Smooth muscle cell (in vitro differentiated cells): ENCODE data around the gene TUBA4A. TPM values are rescaled to one million over a fixed set of nuclear protein-coding genes. Genes with fewer than 3 reads are reported as not detected.
"Not testable (repeated sequence)": the region's sequence is repeated elsewhere in the genome, so short reads cannot be mapped to it uniquely, and the experiment has no call there.

Source experiments
- DNase-seq: peaks from one replicate; lab custom pipeline; 2025; ENCODE audit not compliant: unreplicated experiment; lab: John Stamatoyannopoulos, UW
- H2AFZ ChIP-seq: fragments of 200-600 bp; sonication (generic); 2 replicates; pipeline ENCODE4 v1.6.0; 2016; ENCODE audit warnings: antibody characterized with exemption, low read depth, mild to moderate bottlenecking
- H3F3A ChIP-seq: fragments of 200-600 bp; sonication (generic); 2 replicates; pipeline ENCODE4 v1.6.0; 2017; ENCODE audit warnings: antibody characterized with exemption, low read depth
- H3K27ac ChIP-seq: fragments of 200-600 bp; sonication (generic); 2 replicates; pipeline ENCODE4 v1.5.1; 2016; ENCODE audit warnings: low read depth, mild to moderate bottlenecking
- H3K27me3 ChIP-seq: fragments of 200-600 bp; sonication (generic); 2 replicates; pipeline ENCODE4 v1.6.1; 2016; ENCODE audit warnings: low read depth, mild to moderate bottlenecking
- H3K36me3 ChIP-seq: fragments of 200-600 bp; sonication (generic); 2 replicates; pipeline ENCODE4 v1.5.1; 2016; ENCODE audit warnings: low read depth
- H3K4me1 ChIP-seq: fragments of 200-600 bp; sonication (generic); 2 replicates; pipeline ENCODE4 v1.5.1; 2016; ENCODE audit warnings: low read depth
- H3K4me2 ChIP-seq: fragments of 200-600 bp; sonication (generic); 2 replicates; pipeline ENCODE4 v1.6.0; 2016; ENCODE audit warnings: mild to moderate bottlenecking
- H3K4me3 ChIP-seq: fragments of 200-600 bp; sonication (generic); 2 replicates; pipeline ENCODE4 v1.5.1; 2016; ENCODE audit warnings: mild to moderate bottlenecking
- H3K79me2 ChIP-seq: fragments of 200-600 bp; sonication (generic); 2 replicates; pipeline ENCODE4 v1.6.0; 2016; ENCODE audit warnings: low read depth, mild to moderate bottlenecking
- H3K9ac ChIP-seq: fragments of 200-600 bp; sonication (generic); 2 replicates; pipeline ENCODE4 v1.6.0; 2016; ENCODE audit warnings: low read depth
- H3K9me3 ChIP-seq: fragments of 200-600 bp; sonication (generic); replicated peaks from 2 replicates; pipeline ENCODE4 v1.5.1; 2016; ENCODE audit warnings: low read depth
- H4K20me1 ChIP-seq: fragments of 200-600 bp; sonication (generic); 2 replicates; pipeline ENCODE4 v1.6.0; 2016; ENCODE audit warnings: low read depth
- WGBS: methylation state at CpG from one replicate; pipeline ENCODE4 v1.1.7; 2016; ENCODE audit warnings: low lambda C conversion rate; 5-methylcytosine and 5-hydroxymethylcytosine counted together
- polyA plus RNA-seq: library from polyadenylated mRNA; unstranded; fragments of >200 nt; fragmentation: Nextera tagmentation; extraction: Ambion mirVana; gene quantifications from 2 replicates; pipeline ENCODE4 v1.2.1, GENCODE V29; 2016
- total RNA-seq: library from RNA; depleted of rRNA; stranded (reverse); fragments of >200 nt; gene quantifications from 2 replicates; pipeline ENCODE4 v1.2.3, GENCODE V29; 2014
- TF ChIP-seq, protein P1 (sequence below): fragments of 200-600 bp; sonication (generic); IDR thresholded peaks from 2 replicates; pipeline ENCODE4 v1.5.1; 2017; ENCODE audit warnings: borderline replicate concordance, mild to moderate bottlenecking, antibody characterized with exemption; ENCODE audit not compliant: insufficient read depth, poor library complexity, severe bottlenecking

The TUBA4A gene
- total and polyA plus RNA-seq, 2 experiments from 2014 or later, result 29.4 to 53.2 TPM

DNA sequence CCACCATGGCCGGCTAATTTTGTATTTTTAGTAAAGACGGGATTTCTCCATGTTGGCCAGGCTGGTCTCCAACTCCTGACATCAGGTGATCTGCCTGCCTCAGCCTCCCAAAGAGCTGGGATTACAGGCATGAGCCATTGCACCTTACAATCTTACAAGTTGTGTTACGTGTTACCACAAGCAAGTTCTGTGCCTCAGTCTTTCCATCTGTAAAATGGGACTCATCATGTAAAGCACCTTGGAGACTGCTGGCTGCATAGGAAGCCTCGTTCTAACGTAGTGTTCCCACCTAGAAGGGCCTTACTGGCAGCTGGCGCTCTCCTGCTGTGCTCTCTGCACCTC, 35.4 kb upstream of the TUBA4A start:
- no peak for DNase-seq
- H3K27me3 ChIP-seq, result no peaks in the 10 kb centered on the region
- H3K79me2 ChIP-seq, result no peaks in the 10 kb centered on the region
- no peaks in the 10 kb centered on the region for H3K9me3 ChIP-seq
- no peaks in the 10 kb centered on the region for H3F3A ChIP-seq
- no peak overlapping the region for H3K27ac ChIP-seq
- 91% methylated on average over 6 of the region's 6 CpGs for WGBS
- H4K20me1 ChIP-seq, result no peaks in the 10 kb centered on the region
- no peaks in the 10 kb centered on the region for H3K36me3 ChIP-seq
- no peak overlapping the region for H3K4me2 ChIP-seq
- H2AFZ ChIP-seq, result no peak overlapping the region
- no peak overlapping the region for H3K4me3 ChIP-seq
- no peak overlapping the region for H3K9ac ChIP-seq
- no peaks in the 10 kb centered on the region for H3K4me1 ChIP-seq
- TF ChIP-seq, protein P1, sequence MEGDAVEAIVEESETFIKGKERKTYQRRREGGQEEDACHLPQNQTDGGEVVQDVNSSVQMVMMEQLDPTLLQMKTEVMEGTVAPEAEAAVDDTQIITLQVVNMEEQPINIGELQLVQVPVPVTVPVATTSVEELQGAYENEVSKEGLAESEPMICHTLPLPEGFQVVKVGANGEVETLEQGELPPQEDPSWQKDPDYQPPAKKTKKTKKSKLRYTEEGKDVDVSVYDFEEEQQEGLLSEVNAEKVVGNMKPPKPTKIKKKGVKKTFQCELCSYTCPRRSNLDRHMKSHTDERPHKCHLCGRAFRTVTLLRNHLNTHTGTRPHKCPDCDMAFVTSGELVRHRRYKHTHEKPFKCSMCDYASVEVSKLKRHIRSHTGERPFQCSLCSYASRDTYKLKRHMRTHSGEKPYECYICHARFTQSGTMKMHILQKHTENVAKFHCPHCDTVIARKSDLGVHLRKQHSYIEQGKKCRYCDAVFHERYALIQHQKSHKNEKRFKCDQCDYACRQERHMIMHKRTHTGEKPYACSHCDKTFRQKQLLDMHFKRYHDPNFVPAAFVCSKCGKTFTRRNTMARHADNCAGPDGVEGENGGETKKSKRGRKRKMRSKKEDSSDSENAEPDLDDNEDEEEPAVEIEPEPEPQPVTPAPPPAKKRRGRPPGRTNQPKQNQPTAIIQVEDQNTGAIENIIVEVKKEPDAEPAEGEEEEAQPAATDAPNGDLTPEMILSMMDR, result no peak

DNA sequence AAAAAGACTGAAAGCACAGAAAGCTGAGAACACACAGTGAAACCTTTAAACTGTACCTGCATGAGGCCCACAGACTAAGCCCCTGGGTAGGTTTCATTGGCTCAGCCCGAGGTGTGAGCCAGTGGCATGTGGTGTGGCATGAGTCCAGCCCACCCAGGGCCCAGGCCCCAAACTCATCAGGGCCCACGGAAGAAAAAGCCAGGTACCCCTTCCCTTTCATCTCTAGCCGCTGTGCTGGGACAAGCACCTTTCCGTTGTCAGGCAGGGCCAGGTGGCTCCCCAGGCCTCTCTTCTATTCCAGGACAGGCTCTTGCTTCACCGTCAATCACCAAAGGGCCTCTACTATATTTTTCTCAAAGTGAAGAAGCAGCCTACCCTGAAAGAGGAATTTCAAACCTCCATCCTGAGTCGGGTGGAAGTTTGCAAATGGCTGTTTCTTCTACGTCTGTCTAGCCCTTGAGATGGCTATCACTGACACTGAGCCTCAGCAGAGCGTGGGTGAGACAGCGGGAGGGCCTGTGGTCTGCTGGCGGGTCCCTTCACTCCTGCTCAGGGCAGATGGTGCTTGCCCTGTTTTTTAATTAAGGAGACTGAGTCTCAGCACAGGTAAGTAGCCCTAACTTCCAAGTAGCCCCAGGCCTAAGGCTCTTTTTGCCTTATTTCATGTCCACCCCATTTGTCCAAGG, 34.0 kb upstream of the TUBA4A start:
- Histone ChIP-seq H3K4me3 (no peak overlapping the region), H3K4me1 (no peaks in the 10 kb centered on the region), H3K27me3 (no peaks in the 10 kb centered on the region), H3K9ac (no peak overlapping the region), H3K4me2 (no peak overlapping the region), H3F3A (peaks cover 4% of the 10 kb centered on the region), H4K20me1 (no peaks in the 10 kb centered on the region), H2AFZ (no peak overlapping the region), H3K9me3 (no peaks in the 10 kb centered on the region), H3K27ac (no peak overlapping the region), H3K36me3 (no peaks in the 10 kb centered on the region), H3K79me2 (no peaks in the 10 kb centered on the region)
- 63% methylated on average over 10 of the region's 10 CpGs for WGBS
- DNase-seq, result no peak
- TF ChIP-seq, protein P1, result no peak

GRCh38 chr2:219287116-219287440, 33.4 kb upstream of the TUBA4A start:
- H3K4me3 ChIP-seq, H3K4me1 ChIP-seq, H3K27me3 ChIP-seq, H3K36me3 ChIP-seq, H3K79me2 ChIP-seq, H3K9me3 ChIP-seq, H4K20me1 ChIP-seq, H3K9ac ChIP-seq, H3F3A ChIP-seq, H3K4me2 ChIP-seq, H2AFZ ChIP-seq, DNase-seq: not testable (repeated sequence)
- 92% methylated on average over 6 of the region's 6 CpGs for WGBS
- H3K27ac ChIP-seq, result peak overlapping the region; percentile 19

- WGBS, result 82% methylated on average over 12 of the region's 12 CpGs
- TF ChIP-seq, protein P1, result no peak
- peak overlapping the region; percentile 19 for H3K27ac ChIP-seq
- DNase-seq, result no peak
- H3K36me3 ChIP-seq, result no peaks in the 10 kb centered on the region
- H4K20me1 ChIP-seq, result no peaks in the 10 kb centered on the region
- H3K4me2 ChIP-seq, result no peak overlapping the region
- H3K79me2 ChIP-seq, result no peaks in the 10 kb centered on the region
- H3K9me3 ChIP-seq, result no peaks in the 10 kb centered on the region
- H2AFZ ChIP-seq, result no peak overlapping the region
- no peaks in the 10 kb centered on the region for H3K4me1 ChIP-seq
- no peak overlapping the region for H3K9ac ChIP-seq
- no peak overlapping the region for H3K4me3 ChIP-seq
- no peaks in the 10 kb centered on the region for H3K27me3 ChIP-seq
- peaks cover 4% of the 10 kb centered on the region for H3F3A ChIP-seq
Observed at GRCh38 chr2:219286436-219287115, 32.9 kb upstream of the TUBA4A start.
